Parathyroid adenoma (tissue), 2 donors: ENCODE measurements around the gene GAREM2.
"Not testable (repeated sequence)": the region's sequence is repeated elsewhere in the genome, so short reads cannot be mapped to it uniquely, and the experiment has no call there.

Experiments
- H2AFZ ChIP-seq: fragments of 300-600 bp; sonication (generic); one replicate; pipeline ENCODE4 v1.7.0; 2017; ENCODE audit warnings: antibody characterized with exemption, mild to moderate bottlenecking
- H3K27ac ChIP-seq: fragments of 300-600 bp; sonication (generic); one replicate; pipeline ENCODE4 v1.7.0; 2017
- H3K27me3 ChIP-seq: fragments of 300-600 bp; sonication (generic); one replicate; pipeline ENCODE4 v1.7.0; 2017; ENCODE audit warnings: low read length; ENCODE audit not compliant: control insufficient read depth, insufficient read depth
- H3K36me3 ChIP-seq: fragments of 300-600 bp; sonication (generic); one replicate; pipeline ENCODE4 v1.7.0; 2017; ENCODE audit warnings: low read length; ENCODE audit not compliant: control insufficient read depth, insufficient read depth
- H3K4me1 ChIP-seq: fragments of 300-600 bp; sonication (generic); one replicate; pipeline ENCODE4 v1.7.0; 2017; ENCODE audit warnings: control low read depth
- H3K4me2 ChIP-seq: fragments of 300-600 bp; sonication (generic); one replicate; pipeline ENCODE4 v1.7.0; 2017; ENCODE audit warnings: low read length
- H3K4me3 ChIP-seq: fragments of 300-600 bp; sonication (generic); one replicate; pipeline ENCODE4 v1.7.0; 2017; ENCODE audit warnings: low read depth, low read length
- H3K79me2 ChIP-seq: fragments of 300-600 bp; sonication (generic); one replicate; pipeline ENCODE4 v1.7.0; 2017; ENCODE audit warnings: control low read depth
- H3K9ac ChIP-seq: fragments of 300-600 bp; sonication (generic); one replicate; pipeline ENCODE4 v1.7.0; 2017; ENCODE audit warnings: mild to moderate bottlenecking
- H3K9me3 ChIP-seq: fragments of 300-600 bp; sonication (generic); one replicate; pipeline ENCODE4 v1.7.0; 2017; ENCODE audit warnings: low read length; ENCODE audit not compliant: control insufficient read depth
- TF ChIP-seq, protein P1 (sequence below): fragments of 300-600 bp; sonication (generic); IDR thresholded peaks from one replicate; pipeline ENCODE4 v1.7.0; 2017; ENCODE audit warnings: antibody characterized with exemption, mild to moderate bottlenecking
- donor health status: primary hyperparathyroidism.

GAREM2 gene

DNA sequence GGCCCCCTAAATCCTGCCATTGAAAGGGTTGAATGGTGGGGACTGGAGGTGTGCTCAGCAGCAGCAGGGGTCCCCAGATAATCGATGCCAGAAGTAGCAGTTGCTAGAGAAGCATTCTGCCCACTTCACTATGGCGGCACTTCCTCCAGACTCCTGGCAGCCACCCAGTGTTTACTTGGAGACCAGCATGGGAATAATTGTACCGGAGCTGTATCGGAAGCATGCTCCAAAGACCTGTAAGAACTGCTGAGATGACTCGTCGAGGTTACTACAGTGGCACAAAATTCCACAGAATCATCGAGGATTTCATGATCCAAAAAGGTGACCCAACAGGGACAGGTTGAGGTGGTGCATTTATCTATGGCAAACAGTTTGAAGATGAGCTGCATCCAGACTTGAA is 11.0 kb upstream of the GAREM2 start:
- no peaks in the 10 kb centered on the region for H3K9me3 ChIP-seq
- TF ChIP-seq, protein P1, sequence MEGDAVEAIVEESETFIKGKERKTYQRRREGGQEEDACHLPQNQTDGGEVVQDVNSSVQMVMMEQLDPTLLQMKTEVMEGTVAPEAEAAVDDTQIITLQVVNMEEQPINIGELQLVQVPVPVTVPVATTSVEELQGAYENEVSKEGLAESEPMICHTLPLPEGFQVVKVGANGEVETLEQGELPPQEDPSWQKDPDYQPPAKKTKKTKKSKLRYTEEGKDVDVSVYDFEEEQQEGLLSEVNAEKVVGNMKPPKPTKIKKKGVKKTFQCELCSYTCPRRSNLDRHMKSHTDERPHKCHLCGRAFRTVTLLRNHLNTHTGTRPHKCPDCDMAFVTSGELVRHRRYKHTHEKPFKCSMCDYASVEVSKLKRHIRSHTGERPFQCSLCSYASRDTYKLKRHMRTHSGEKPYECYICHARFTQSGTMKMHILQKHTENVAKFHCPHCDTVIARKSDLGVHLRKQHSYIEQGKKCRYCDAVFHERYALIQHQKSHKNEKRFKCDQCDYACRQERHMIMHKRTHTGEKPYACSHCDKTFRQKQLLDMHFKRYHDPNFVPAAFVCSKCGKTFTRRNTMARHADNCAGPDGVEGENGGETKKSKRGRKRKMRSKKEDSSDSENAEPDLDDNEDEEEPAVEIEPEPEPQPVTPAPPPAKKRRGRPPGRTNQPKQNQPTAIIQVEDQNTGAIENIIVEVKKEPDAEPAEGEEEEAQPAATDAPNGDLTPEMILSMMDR: no peak
- no peaks in the 10 kb centered on the region for H3K27me3 ChIP-seq
- H2AFZ ChIP-seq: no peak overlapping the region
- no peaks in the 10 kb centered on the region for H3K79me2 ChIP-seq
- H3K27ac ChIP-seq: peak overlapping the region; percentile 5
- no peak overlapping the region for H3K9ac ChIP-seq
- H3K36me3 ChIP-seq: no peaks in the 10 kb centered on the region
- H3K4me2 ChIP-seq: no peak overlapping the region
- peaks cover 3% of the 10 kb centered on the region for H3K4me1 ChIP-seq
- H3K4me3 ChIP-seq: no peak overlapping the region

DNA sequence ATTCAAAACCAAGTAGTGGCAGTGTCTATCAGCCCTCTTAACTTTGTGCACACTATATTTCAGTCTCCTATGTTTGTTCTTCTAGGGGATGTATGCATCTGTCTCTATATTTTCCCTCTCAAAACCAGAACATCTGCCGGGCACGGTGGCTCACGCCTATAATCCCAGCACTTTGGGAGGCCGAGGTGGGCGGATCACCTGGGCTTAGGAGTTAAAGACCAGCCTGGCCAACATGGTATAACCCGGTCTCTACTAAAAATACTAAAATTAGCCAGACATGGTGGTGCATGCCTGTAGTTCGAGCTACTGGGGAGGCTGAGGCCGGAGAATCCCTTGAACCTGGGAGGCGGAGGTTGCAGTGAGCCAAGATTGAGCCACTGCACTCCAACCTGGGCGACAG is 9.9 kb upstream of the GAREM2 start:
- Histone ChIP-seq H3K4me1 (peaks cover 3% of the 10 kb centered on the region), H3K4me2 (no peak overlapping the region), H3K9me3 (no peaks in the 10 kb centered on the region), H3K79me2 (no peaks in the 10 kb centered on the region), H3K27ac (no peak overlapping the region), H3K27me3 (no peaks in the 10 kb centered on the region), H3K36me3 (no peaks in the 10 kb centered on the region), H3K9ac (no peak overlapping the region), H3K4me3 (no peak overlapping the region), H2AFZ (no peak overlapping the region)
- TF ChIP-seq, protein P1: no peak

DNA sequence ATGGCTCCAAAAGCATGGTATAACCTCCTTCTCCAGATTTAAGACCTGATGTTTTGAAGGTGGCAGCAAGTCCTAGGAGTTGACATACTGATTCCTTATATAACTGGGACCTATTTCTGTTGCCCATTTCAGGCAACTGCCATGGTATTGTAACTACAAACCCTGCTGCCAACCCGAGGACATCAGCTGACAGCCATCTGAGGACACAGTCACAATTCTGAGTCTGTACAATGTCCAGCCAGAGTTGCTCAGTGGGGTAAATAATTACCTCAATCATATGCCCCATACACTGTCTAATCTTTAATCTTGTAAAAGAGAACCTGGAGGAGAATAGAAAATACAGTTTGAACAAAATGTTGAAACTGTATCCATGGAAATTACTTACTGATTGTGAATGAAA is 8.7 kb upstream of the GAREM2 start:
- no peak overlapping the region for H3K9ac ChIP-seq
- peaks cover 3% of the 10 kb centered on the region for H3K4me1 ChIP-seq
- TF ChIP-seq, protein P1: no peak
- no peaks in the 10 kb centered on the region for H3K9me3 ChIP-seq
- no peaks in the 10 kb centered on the region for H3K36me3 ChIP-seq
- no peaks in the 10 kb centered on the region for H3K27me3 ChIP-seq
- no peak overlapping the region for H3K4me3 ChIP-seq
- no peaks in the 10 kb centered on the region for H3K79me2 ChIP-seq
- no peak overlapping the region for H3K27ac ChIP-seq
- H2AFZ ChIP-seq: peak overlapping the region; percentile 6
- no peak overlapping the region for H3K4me2 ChIP-seq

DNA sequence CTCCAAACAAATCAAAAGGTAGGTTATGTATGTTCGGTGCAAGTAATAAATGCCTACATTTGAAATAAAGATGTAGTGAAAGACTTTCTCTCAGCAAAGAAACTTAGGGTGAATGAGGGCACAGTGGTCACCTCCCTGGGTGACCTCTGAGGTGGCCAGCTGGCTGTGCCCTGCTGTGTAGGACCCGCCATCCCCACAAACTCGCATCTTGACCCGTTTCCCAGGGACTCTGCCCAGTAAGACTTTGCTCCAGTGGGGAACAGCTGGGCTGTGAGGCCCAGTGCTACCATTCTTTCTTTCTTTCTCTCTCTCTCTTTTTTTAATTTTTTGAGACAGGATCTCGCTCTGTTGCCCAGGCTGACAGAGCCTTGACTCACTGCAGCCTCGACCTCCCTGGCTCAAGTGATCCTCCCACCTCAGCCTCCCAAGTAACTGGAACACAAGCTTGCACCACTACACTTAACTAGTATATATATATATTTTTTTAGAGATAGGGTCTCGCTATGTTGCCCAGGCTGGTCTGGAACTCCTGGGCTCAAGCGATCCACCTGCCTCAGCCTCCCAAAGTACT is 8.2 kb upstream of the GAREM2 start:
- H2AFZ ChIP-seq: no peak overlapping the region
- TF ChIP-seq, protein P1: no peak
- no peak overlapping the region for H3K4me3 ChIP-seq
- H3K27ac ChIP-seq: no peak overlapping the region
- no peaks in the 10 kb centered on the region for H3K79me2 ChIP-seq
- no peaks in the 10 kb centered on the region for H3K9me3 ChIP-seq
- no peak overlapping the region for H3K4me2 ChIP-seq
- no peaks in the 10 kb centered on the region for H3K36me3 ChIP-seq
- H3K27me3 ChIP-seq: no peaks in the 10 kb centered on the region
- no peak overlapping the region for H3K9ac ChIP-seq
- H3K4me1 ChIP-seq: peaks cover 3% of the 10 kb centered on the region

DNA sequence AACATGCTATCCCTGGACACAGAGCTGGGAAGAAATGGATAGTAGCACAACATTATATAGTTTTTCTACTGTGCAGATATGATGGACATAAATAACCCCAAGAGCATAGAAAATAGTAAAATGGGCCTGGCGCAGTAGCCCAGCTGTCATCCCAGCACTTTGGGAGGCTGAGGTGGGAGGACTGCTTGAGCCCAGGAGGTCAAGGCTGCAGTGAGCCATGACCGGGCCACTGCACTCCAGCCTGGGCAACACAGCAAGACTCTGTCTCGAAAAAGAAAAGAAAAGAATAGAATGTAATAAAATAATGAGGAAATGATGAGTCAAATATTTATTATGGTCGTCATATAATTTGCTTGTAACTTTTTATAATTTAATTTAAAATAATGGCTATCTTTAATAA is 7.5 kb upstream of the GAREM2 start:
- no peak overlapping the region for H3K4me3 ChIP-seq
- H3K4me1 ChIP-seq: peaks cover 3% of the 10 kb centered on the region
- H3K27ac ChIP-seq: no peak overlapping the region
- no peak overlapping the region for H3K4me2 ChIP-seq
- H3K36me3 ChIP-seq: no peaks in the 10 kb centered on the region
- H3K9ac ChIP-seq: no peak overlapping the region
- H3K27me3 ChIP-seq: no peaks in the 10 kb centered on the region
- no peaks in the 10 kb centered on the region for H3K79me2 ChIP-seq
- TF ChIP-seq, protein P1: no peak
- H3K9me3 ChIP-seq: no peaks in the 10 kb centered on the region
- H2AFZ ChIP-seq: no peak overlapping the region

DNA sequence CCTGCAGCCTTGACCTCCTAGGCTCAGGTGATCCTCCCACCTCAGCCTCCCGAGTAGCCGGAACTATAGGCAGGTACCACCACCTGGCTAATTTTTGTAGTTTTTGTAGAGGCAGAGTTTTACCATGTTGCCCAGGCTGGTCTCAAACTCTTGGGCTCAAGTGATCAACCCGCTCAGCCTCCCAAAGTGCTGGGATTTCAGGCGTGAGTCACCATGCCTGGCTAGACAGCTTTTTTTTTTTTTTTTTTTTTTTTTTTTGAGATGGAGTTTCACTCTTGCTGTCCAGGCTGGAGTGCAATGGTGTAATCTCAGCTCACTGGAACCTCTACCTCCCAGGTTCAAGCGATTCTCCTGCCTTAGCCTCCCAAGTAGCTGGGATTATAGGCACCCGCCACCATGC is 6.3 kb upstream of the GAREM2 start:
- not testable (repeated sequence) for H3K27me3 ChIP-seq, H3K4me3 ChIP-seq, H3K27ac ChIP-seq

More for the DNA sequence above, 6.3 kb upstream of the GAREM2 start:
- H2AFZ ChIP-seq, H3K4me2 ChIP-seq, H3K9me3 ChIP-seq, H3K4me1 ChIP-seq, H3K79me2 ChIP-seq, H3K36me3 ChIP-seq, H3K9ac ChIP-seq: not testable (repeated sequence)
